ENCODE data around the gene SCAMP5. TPM values are rescaled to one million over a fixed set of nuclear protein-coding genes. Genes with fewer than 3 reads are reported as not detected.

Gene SCAMP5
- total RNA-seq, 4 donors from 2014 or later, result 7.6 to 16.7 (median 10.1) TPM

- H3K27ac ChIP-seq, result no peak overlapping the region
- intact Hi-C loops (cut with DNase I), result no loop called here
- no peak for DNase-seq
- TF ChIP-seq, protein P1, sequence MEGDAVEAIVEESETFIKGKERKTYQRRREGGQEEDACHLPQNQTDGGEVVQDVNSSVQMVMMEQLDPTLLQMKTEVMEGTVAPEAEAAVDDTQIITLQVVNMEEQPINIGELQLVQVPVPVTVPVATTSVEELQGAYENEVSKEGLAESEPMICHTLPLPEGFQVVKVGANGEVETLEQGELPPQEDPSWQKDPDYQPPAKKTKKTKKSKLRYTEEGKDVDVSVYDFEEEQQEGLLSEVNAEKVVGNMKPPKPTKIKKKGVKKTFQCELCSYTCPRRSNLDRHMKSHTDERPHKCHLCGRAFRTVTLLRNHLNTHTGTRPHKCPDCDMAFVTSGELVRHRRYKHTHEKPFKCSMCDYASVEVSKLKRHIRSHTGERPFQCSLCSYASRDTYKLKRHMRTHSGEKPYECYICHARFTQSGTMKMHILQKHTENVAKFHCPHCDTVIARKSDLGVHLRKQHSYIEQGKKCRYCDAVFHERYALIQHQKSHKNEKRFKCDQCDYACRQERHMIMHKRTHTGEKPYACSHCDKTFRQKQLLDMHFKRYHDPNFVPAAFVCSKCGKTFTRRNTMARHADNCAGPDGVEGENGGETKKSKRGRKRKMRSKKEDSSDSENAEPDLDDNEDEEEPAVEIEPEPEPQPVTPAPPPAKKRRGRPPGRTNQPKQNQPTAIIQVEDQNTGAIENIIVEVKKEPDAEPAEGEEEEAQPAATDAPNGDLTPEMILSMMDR (IDR thresholded peaks at IDR 0.05), result no peak
- TF ChIP-seq POLR2A (IDR thresholded peaks at IDR 0.05), result no peak
- no peaks in the 10 kb centered on the region for H3K9me3 ChIP-seq
- no peaks in the 10 kb centered on the region for H3K36me3 ChIP-seq
- WGBS, 2 donors, result 90 to 91% methylated on average over 9 of the region's 9 CpGs
- no peak overlapping the region for H3K4me3 ChIP-seq (replicated peaks in 1 of 3)
- no peaks in the 10 kb centered on the region for H3K27me3 ChIP-seq
- no peaks in the 10 kb centered on the region for H3K4me1 ChIP-seq
Measured at GRCh38 chr15:75063889-75064288, 68.5 kb downstream of the SCAMP5 start.

DNA sequence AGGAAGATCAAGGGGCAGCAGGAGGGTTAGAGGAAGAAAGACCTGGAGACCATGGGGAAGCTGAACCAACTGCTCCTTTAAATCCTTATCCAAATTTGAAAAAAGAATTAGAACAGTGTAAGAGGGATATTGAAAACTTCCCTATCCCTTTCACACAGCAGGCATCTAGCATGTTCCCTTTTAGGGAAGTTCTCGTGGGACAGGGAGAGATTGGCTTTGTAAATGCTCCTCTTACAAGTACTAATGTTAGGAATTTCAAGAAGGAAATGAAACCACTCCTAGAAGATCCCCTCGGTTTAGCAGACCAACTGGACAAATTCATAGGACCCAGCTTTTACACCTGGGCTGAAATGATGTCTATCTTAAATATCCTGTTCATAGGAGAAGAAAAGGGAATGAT lies 69.5 kb downstream of the SCAMP5 start:
- Histone ChIP-seq H3K4me3 (replicated peaks in 1 of 3) (no peak overlapping the region), H3K4me1 (no peaks in the 10 kb centered on the region), H3K27me3 (no peaks in the 10 kb centered on the region), H3K9me3 (no peaks in the 10 kb centered on the region), H3K36me3 (no peaks in the 10 kb centered on the region), H3K27ac (no peak overlapping the region)
- TF ChIP-seq, protein P1 (IDR thresholded peaks at IDR 0.05), result no peak
- no peak for TF ChIP-seq POLR2A (IDR thresholded peaks at IDR 0.05)
- intact Hi-C loops (cut with DNase I), result no loop called here
- DNase-seq, result no peak
- 46 to 49% methylated on average over 2 of the region's 2 CpGs for whole genome bisulfite sequencing, 2 donors

DNA sequence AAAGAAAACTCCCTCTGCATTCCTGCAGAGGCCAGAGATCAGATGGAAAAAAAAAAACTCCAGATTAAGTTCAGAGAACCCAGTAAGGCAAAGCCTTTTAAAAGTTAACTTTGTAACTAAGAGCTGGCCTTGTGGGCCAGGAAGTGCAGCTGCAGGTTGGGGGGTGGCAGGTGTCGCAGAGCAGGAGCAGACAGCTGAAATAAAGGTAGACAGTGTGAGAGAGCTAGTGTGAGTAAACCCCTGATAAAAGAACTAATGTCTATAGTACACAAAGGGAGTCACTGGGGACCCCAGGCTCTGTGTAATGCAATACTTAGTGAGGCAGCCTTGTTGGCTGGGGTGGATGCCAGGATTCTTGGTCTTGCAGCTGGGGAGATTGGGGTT lies 70.1 kb downstream of the SCAMP5 start:
- Histone ChIP-seq H3K36me3 (no peaks in the 10 kb centered on the region), H3K4me1 (no peaks in the 10 kb centered on the region), H3K27me3 (no peaks in the 10 kb centered on the region), H3K27ac (no peak overlapping the region), H3K9me3 (no peaks in the 10 kb centered on the region), H3K4me3 (replicated peaks in 1 of 3) (no peak overlapping the region)
- intact Hi-C loops (cut with DNase I), result no loop called here
- DNase-seq, result no peak
- TF ChIP-seq, protein P1 (IDR thresholded peaks at IDR 0.05), result no peak
- TF ChIP-seq POLR2A (IDR thresholded peaks at IDR 0.05), result no peak
- WGBS, 2 donors, result 82 to 93% methylated on average over 1 of the region's 1 CpG

DNA sequence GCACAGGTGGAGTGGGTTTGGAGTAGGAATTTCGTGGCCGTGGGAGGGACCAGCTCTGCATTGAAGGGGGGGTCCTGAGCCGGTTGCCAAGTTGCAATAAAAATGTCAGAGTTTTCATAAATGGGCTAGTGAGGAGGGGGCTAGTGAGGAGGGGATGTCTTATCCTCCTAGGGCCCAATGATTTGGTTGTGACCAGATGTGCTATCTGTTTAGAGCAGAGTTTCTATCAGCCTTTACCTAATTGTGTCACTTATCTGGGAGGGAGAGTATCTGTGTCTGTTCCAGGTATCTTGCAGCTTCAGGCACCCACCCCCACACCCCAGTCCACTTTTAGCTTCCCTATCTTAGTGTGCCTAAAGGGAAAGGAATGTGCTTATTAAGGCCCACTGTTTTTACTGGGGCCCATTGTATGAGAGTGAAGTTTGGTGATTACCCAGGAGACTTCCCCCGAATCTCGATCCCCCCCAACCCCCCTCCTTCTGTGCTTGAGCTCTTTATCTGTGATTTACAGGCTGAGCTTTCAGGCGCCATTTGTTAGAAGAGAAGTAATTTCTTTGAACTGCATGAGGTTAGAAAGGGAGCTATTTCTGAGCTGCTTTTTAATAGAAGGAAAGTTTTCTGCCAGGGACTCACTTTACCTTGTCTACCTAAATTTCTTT lies 70.6 kb downstream of the SCAMP5 start:
- DNase-seq, result no peak
- Histone ChIP-seq H3K9me3 (no peaks in the 10 kb centered on the region), H3K4me3 (replicated peaks in 1 of 3) (no peak overlapping the region), H3K27me3 (no peaks in the 10 kb centered on the region), H3K36me3 (no peaks in the 10 kb centered on the region), H3K27ac (no peak overlapping the region), H3K4me1 (no peaks in the 10 kb centered on the region)
- intact Hi-C loops (cut with DNase I), result no loop called here
- WGBS, 2 donors, result 76 to 82% methylated on average over 6 of the region's 6 CpGs
- no peak for TF ChIP-seq POLR2A (IDR thresholded peaks at IDR 0.05)
- TF ChIP-seq, protein P1 (IDR thresholded peaks at IDR 0.05), result no peak

DNA sequence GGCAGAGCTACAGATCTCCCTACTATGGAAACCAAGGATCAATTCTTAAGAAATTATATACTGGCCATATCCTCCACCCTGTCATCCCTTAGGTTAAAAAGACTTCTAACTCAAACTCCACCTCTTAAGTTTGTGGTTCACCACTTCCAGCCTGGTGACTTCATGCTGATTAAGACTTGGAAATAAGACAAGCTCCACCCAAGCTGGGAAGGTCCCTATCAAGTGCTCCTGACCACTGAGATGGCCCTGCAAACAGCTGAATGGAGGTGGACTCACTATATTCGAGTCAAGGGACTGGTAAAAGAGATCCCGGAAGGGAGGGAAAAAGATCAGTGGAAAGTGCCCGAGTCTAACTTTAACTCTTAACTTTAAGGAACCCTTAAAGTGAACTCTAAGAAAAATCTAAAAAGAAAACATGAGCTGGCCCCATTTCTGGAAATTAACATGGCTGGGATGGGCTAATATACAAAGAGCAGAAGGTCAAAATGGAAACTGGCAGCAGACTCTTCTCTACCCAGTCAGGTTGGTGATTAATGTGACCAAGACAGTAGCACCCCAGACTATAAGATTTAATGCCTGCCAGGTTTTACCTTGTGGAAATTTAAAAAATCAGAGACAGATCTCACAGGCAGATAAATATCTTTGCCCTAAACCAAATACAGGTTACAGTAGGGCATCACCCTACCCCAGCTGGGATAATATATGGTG lies 71.9 kb downstream of the SCAMP5 start:
- Histone ChIP-seq H3K9me3 (no peaks in the 10 kb centered on the region), H3K27me3 (no peaks in the 10 kb centered on the region), H3K4me1 (no peaks in the 10 kb centered on the region), H3K36me3 (no peaks in the 10 kb centered on the region), H3K27ac (no peak overlapping the region), H3K4me3 (replicated peaks in 1 of 3) (no peak overlapping the region)
- TF ChIP-seq POLR2A (IDR thresholded peaks at IDR 0.05), result no peak
- TF ChIP-seq, protein P1 (IDR thresholded peaks at IDR 0.05), result no peak
- no peak for DNase-seq
- 82 to 91% methylated on average over 3 of the region's 3 CpGs for WGBS, 2 donors
- intact Hi-C loops (cut with DNase I), result no loop called here
